GM18907 (cell line): Measurements from ENCODE around the gene HOXA11.

ENCODE experiments used
- ATAC-seq: cut with Tn5 transposase; IDR thresholded peaks from one replicate; pipeline ENCODE4 v1.9.1; 2021; ENCODE audit warnings: mild to moderate bottlenecking, moderate library complexity; ENCODE audit not compliant: unreplicated experiment

Gene HOXA11

DNA sequence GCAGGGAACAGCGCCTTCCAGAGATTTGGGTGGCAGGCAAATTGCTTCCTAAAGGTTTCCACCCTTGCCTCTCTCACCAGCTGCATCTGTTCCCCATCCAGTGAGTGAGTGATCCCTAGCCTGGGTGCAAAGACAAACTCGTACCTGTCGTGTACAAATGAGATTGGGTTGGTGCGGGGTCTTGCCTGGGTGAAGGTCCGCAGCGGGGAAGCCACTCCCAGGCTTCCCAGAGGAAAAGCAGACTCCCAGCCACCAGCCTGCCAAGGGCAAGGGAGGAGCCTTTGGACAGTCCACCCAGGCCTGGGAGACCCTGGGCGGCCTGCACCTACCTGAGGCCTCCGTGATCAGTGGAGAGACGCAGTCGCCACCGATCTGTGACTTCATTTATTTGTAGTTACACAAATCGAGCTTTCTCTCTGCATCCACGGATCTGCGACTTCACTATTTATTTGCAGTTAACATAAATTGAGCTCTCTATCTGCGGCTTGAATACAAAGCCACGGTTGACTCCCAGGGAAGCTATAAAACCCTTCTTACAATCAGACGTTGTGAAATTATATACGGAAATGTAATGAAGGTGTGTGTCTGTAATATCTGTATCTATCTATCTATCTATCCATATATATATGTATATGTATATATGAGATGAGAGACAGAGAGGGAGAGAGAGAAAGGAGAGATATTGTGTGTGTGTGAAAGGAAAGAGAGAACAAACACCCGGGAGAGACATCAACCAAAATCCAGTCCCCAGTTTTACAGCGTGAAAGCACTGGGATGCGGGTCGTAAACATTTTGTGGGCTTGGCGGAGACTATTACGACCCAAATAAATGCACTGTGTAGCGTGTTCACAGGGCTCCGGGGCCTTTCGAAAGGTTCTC, 25.5 kb downstream of the HOXA11 start:
- no peak for ATAC-seq

DNA sequence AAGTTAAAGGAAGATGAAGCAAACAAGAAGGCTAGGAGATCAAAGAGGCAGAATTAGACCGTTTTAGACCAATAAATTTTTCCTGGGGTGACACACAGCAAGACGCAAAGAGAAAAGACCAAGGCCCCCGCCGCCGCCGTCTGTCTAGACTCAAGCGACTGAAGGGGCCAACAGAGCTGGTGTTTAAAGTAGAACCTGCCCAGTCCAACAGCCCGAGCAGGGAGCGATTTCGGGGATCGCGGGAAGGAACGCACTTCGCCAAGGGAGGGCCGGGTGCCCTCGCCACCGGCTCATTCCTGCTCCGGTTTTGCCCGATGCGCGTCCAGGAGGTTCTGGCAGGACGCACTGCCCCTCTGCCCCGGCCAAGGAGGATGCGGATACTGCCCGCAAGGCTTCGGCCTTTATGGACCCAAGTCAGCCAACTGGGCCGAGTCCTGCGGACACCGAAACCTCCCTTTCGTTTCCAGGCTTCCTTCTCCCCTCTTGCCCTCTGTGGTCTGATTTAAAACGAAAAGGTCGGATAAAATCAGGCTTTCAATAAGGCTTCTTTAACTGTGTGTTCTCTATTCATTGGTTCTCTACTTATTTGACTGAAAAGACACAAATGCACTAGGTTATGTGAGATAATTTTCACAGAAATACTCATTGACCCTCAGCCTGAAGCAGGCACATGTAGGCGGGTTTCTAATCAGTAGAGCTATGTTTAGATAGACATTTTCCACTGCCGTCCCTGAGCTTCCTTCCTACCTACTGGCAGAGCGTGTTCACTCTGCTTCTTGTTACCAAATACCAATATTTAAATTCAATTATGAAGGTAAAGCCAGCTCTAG, 26.4 kb downstream of the HOXA11 start:
- no peak for ATAC-seq

DNA sequence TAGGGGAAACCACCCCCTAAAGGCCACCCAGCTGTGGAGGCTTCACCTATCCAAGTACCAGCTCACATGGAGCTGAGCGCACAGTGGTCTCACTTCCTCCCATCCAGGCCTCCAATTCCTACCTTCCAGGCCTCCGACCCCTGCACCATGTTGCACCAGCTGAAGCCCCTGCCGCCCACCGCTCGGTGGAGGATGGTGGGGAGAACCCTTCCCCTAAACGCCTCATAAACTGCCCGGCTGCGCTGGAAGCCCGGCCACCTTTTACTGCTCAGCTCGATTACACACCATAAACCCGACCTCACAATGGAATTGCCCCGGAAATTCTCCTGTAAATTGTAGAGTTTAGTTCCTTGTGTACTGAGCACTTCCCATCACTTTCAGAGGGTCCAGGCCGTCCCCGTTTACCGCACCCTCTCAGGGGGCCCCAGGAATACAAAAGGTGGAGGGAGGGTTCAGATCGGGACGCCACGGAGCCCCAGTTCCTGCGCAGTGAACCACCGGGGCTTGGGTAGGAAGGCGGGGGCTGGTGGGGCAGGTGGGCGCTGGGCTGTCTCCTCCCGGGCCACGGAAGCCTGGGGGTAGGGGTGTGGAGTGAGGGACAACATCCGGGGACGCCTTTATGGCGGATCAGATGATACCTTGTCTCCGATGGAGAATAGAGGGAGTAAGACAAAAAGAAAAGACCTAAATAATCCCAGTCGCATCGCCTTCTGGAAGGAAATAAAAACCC, 27.2 kb downstream of the HOXA11 start:
- no peak for ATAC-seq

DNA sequence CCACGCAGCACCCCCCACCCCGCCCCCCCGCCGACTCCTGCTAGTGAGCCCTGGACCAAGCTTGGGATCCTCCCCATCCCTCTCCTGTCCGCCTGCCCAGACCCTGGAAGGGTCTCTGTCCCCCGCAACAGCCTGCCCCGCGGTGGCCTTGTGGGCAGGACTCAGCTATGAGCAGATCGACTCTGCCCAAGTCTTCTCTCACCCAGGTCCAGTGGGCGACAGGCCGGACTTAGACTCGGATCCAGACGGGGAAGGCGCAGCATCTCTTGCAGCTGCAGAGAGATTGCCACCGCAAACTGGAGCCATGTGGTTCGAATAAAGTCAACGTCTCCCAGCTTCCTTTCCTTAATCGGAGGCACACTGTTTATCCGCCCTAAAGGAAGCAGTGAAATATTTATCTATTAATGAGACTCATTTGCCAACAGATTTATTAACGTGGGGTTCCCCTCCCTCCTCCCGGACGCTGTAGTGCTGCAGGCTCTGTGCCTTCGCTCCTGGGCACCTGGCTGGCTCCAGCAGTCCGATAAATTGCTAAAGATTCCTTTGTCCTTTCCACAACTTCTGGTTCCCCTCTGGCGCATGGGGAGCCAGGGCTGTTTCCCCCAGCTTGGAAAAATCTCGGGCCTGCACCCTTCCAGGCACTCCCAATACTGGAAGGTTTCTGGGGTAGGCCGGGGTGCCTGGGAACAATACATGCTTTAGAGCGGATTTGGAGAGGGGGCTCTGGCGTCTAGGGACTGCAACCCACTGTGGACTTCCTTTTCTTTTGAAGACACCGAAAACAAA, 27.9 kb downstream of the HOXA11 start:
- ATAC-seq, result no peak

DNA sequence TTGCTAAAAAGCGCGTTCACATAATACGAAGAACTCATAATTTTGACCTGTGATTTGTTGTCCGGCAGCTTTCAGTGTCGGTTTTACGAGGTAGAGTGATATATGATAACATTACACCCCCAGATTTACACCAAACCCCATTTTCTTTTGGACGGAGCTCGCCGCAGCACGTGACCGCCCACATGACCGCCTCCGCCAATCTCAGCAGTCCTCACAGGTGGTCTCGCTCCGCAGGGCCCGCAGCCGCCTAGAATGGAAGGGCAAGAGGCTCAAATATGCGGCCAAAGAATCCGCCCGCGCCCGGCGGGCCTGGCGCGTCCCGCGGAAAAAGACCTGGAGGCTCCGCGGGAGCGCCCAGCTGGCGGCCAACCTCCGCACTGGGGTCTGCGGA, 28.5 kb downstream of the HOXA11 start, which contains the start of gene HOXA7:
Gene HOXA7, minus strand, starts transcription at position 168 of the 391 bp plus-strand sequence. Its CDS starts 130 bp downstream, at position 38.
- ATAC-seq, result no peak

DNA sequence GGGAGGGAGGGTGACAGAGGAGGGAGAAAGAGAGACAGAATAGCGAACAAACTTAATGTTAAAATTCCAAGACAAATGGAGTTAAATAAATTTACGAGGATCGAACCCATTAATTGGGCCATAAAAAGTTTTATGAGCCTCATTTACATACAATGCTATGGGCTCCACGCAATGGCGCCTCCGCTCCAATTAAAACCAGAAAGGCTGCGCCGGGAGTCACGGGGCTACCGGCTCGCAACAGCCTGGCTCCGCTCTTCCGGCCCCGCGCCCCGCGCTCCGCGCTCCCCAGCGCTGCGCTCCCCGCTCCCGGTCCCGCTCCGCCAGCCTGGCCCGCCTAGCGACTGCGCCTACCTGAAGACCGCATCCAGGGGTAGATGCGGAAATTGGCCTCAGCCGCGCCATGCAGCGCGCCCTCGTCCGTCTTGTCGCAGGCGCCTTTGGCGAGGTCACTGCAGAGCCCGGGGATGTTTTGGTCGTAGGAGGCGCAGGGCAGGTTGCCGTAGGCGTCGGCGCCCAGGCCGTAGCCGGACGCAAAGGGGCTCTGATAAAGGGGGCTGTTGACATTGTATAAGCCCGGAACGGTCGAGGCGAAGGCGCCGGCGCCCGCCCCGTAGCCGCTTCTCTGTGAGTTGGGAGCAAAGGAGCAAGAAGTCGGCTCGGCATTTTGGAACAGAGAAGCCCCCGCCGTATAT, 29.1 kb downstream of the HOXA11 start:
- ATAC-seq, result no peak

DNA sequence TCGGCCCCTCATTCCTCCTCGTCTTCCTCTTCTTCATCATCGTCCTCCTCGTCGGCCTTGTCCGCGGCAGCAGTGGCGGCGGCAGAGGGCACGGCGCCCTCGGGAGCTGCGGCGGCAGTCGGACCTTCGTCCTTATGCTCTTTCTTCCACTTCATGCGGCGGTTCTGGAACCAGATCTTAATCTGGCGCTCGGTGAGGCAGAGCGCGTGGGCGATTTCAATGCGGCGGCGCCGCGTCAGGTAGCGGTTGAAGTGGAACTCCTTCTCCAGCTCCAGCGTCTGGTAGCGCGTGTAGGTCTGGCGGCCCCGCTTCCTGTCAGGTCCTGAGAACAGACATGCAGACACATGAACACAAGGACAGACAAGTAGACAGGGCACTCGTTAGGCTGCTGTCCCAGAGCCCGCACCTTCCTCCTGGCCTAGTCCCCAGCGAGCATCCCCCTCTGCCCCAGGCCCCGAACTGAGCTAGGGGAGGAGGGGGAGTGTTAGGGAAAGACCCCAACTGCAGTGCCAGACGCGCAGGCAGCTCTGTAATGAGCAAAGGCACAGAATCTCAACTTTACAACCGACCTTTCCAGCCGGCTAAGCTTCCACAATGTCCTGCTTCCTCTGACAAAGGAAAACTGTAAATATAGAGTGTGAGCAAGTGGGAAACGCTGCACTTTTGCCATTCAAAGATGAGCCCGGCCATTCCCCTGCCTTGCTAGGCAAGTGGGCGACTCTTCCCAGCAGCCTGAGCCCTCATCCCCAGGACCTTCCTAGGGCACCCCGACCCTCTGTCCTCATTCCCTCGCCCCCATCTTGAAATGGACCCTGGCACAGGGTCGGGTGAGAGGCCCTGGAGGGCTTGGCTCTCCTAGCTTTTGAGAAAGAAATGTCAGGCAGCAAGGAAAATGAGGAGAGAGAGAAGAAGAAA, 29.9 kb downstream of the HOXA11 start:
- no peak for ATAC-seq

DNA sequence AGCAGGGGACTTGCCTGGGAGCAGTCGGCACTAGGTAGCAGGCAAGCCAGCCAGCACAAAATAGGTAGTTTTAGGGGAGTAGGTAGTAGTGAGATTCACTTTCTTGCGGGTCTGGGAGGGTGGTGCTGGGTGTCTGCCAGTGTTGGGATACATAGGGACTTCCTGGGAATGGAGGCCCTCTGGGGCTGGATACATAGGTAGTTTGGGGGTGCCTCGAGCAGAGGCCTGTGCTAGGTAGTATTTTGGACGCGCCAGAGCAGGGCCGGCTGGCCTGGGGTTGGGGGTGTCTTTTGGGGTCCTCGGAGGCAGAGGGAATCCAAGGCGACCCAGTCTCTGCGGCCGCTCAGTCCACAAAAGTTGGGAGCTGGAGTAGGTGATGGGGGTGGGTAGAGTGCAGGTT, 30.7 kb downstream of the HOXA11 start:
- ATAC-seq, result no peak

DNA sequence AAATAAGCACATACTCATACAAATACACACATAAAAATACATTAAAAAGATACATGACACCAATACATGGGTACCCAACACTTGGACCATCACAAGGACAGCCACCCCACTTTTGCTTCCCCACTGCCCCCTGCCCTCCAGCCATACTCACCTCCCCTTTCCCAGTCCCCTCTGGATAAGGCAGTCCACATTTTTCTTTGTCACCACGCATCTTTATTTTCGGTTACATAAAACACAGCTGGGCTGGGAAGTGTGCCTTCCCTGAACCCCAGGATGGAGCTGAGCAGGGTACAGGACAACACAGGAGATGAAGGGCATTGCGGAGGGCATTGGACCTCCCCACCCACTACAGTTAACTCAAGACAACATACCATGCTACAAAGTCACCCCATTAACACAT, 31.5 kb downstream of the HOXA11 start:
- ATAC-seq, result no peak

DNA sequence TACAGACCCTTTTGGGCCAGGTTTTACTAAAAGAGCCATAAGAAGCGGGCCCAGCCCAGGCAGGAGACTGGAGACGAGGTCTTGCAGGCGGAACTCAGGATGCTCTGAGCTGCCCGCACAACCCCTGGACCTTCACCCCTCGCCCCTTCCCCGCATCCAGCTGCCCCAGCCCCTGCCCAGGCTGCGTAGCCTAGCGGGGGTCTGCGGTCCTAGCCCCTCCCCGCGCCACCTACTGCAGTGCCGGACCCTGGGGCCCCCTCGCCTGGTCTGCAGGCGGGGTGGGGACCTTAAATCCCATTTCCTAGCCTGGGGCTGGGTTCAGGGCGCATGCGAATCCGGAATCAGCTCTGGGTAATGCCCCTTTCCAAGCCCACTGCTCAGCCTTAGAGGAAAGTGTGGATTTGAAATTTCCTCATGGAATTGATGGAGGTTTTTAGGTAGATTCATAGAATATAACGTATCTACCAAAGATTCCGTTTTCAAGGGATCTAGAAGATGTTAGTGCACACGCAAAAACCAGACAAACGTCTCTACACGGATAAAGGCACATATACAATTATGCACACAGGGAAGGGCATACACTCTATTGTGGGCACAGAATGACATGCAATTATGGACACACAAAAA, 32.1 kb downstream of the HOXA11 start:
- ATAC-seq, result no peak

DNA sequence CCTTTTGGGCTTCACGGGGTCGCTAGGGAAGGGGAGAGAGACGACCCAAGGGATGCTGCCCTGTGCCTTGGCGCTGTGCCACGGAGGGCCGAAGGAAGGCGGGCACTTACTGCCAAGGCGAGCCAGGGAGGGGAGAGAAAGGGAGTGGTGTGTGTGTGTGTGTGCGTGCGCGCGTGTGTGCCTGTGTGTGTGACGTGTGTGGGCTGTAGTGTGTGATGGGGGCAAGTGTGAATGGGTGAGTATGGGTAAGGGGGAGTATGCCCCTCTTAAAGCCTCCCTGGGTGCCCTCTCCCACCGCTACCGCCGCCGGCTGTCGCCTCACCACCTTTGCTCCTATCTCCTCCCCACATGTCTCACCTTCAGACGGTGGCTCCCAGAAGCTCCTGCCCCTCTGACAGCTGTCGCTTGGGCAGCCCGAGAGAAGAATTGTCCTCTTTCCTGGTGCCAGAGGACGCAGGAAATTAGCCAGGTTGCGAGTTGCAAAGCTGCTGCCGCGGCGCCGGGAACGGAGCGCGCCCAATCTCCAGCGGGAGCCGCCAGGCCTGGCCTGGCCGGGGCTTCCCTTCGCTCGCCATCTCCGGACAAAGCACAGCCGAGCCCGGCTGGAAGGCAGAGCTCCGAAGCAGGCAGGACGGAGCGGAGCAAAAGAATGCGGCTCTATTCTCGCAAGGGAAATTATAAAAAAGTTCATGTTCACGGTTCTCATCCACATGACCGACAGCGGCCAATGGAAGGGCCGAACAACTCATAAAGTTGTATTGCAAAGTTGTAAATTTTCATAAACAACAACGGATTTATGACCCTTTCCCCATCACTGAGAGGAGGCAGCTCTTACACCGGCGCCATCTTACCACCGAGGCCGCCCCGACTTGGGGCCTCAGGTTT, 32.9 kb downstream of the HOXA11 start, which contains the start of gene HOXA3:
Gene HOXA3, minus strand, starts transcription at position 653 of the 885 bp plus-strand sequence. CDS start 41,943 bp downstream, outside the sequence.
- ATAC-seq, result no peak

DNA sequence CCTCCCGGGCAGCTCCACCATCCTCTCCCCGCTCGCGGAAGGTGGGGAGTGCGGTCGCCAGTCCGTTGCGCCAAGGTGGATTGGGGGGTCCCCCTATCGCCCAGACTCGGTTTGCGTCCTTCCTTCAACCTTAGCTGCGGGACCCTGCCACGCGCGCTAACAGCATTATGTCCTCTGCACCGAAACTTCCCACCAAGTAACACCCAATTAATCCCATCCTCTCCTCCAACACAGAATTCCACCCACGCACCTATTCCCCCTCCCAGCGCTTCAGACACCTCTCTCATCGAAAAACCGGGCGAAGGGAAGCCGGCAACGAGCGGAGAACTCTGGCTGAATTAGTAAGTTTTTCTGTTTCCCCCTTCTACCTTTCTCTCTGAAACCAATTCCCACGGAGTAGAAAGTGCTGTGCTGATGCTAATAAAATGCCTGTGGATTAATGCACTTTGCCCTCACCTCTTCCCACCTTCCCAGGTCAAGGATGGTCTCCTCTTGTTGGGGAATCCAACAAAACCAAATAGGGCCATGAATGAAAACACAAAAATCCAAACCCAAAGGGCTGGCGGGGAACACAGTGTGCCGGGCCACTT, 33.6 kb downstream of the HOXA11 start:
- no peak for ATAC-seq

DNA sequence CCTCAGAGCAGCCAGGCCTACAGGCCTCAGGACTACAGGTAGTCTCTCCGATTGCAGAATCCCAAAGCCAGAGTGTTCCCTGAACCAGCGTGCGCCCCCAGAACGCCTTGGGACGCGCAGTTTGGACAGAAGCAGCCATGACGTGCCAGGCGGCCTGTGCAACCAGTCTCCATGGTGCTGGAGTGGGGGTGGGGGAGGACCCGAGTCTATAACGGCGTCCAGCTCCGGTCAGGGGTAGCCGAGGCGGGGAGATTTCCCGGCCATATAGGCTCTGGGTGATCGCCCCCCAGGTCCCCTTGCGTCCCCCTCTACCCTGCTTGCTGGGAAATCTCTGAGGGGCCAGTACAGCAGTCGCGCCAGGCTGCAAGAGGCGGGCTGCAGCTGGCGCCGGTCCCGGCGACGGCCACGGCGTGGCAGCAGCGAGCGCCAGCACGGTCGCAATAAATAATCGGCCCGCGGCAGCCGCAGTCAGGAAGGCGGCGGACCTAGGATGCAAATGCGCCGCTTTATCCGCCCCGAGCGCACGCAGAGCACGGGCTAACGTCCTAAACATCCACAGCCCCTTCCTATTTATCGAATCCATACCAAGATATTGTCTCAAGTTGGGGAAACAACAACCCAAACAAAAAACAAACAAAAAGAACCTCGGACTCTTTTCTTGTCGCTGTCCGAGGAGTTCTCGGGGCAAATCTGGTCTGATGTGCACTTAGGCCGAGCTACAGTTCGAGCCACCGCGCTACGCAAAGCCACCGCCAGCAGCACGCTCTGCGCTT, 34.3 kb downstream of the HOXA11 start:
- peak; percentile 88 for ATAC-seq

DNA sequence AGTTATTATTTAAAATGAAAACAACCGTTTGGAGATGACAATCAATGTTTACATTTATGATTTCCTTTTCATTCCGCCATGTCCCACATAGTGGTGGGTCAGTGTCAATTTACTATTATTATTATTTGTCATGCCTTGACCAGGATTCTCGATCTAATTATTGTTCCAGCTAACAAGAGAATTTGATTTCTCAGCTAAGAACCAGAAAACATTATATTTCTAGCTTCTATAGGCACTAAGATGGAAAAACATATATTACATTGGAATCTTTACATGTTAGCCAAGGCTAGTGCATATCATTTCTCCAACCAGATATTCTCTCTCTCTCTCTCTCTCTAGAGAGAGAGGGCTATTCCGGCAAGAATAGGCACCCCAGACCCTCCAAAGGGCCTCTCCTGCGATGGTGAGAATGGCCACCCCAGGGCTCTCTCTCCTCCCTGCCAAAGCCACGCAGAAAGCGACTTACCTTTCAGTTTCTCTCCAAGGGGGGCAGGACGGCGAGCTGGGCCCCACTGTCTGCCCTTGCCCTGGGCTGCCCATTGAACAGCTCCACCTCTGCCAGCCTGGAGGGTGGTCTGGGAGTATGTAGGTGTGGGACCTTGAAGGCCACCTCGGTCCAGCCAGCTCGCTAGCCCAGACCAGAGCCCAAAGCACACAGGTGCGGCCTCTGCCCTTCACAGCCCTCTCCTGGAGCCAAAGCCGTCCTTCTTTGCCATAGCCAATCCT, 35.0 kb downstream of the HOXA11 start:
- ATAC-seq, result no peak
